HepG2 (cell line): ENCODE data around the gene COMT. TPM values are rescaled to one million over a fixed set of nuclear protein-coding genes. Genes with fewer than 3 reads are reported as not detected.

ENCODE experiments used
- BRF2 ChIP-seq: sonication (generic); formaldehyde crosslinking; IDR thresholded peaks from 2 replicates; pipeline ENCODE4 v1.8.1; 2022; ENCODE audit warnings: mild to moderate bottlenecking, missing genetic modification reagents
- CHD2 ChIP-seq: IDR thresholded peaks from 2 replicates; pipeline ENCODE4 v1.6.1; 2011; ENCODE audit warnings: low read depth, low read length, improper control_type of control experiment
- FOXM1 ChIP-seq: sonication (generic); formaldehyde crosslinking; IDR thresholded peaks from 2 replicates; pipeline ENCODE4 v1.5.0; 2020; ENCODE audit warnings: missing genetic modification reagents
- HMG20B ChIP-seq: conservative IDR thresholded peaks from 2 replicates; pipeline ENCODE4 v1.6.1; 2016; ENCODE audit warnings: missing genetic modification reagents, missing compliant biosample characterization
- IRF9 ChIP-seq: sonication (generic); formaldehyde crosslinking; IDR thresholded peaks from 2 replicates; pipeline ENCODE4 v1.8.0; 2022; ENCODE audit warnings: missing genetic modification reagents, mild to moderate bottlenecking, borderline replicate concordance
- NFRKB ChIP-seq: fragments of 450-650 bp; IDR thresholded peaks from 2 replicates; pipeline ENCODE4 v1.6.1; 2017
- RBFOX2 ChIP-seq: fragments of 200-400 bp; formaldehyde crosslinking; IDR thresholded peaks from 2 replicates; pipeline ENCODE4 v1.6.1; 2017; ENCODE audit warnings: low read depth, mild to moderate bottlenecking, low read length
- TERF1 ChIP-seq: sonication (generic); formaldehyde crosslinking; IDR thresholded peaks from 2 replicates; pipeline ENCODE4 v1.8.0; 2022; ENCODE audit warnings: mild to moderate bottlenecking, missing genetic modification reagents, moderate library complexity
- TMF1 ChIP-seq: sonication (generic); formaldehyde crosslinking; IDR thresholded peaks from 2 replicates; pipeline ENCODE4 v1.8.1; 2022; ENCODE audit warnings: low read depth, missing genetic modification reagents
- ZBTB38 ChIP-seq: sonication (generic); formaldehyde crosslinking; IDR thresholded peaks from 2 replicates; pipeline ENCODE4 v1.5.1; 2020; ENCODE audit warnings: mild to moderate bottlenecking, missing genetic modification reagents
- ZBTB49 ChIP-seq: sonication (generic); formaldehyde crosslinking; IDR thresholded peaks from 2 replicates; pipeline ENCODE4 v1.4.0; 2020; ENCODE audit warnings: missing genetic modification reagents, borderline replicate concordance
- ZNF138 ChIP-seq: sonication (generic); formaldehyde crosslinking; IDR thresholded peaks from 2 replicates; pipeline ENCODE4 v1.5.0; 2020; ENCODE audit warnings: mild to moderate bottlenecking, low read depth, missing genetic modification reagents
- polyA plus RNA-seq, 8 experiments: library from polyadenylated mRNA; depleted of rRNA in 3 of 8; stranded (reverse) in 7 of 8; unstranded in 1 of 8; fragments of >200 nt; fragmentation: Illumina TruSeq in 4 of 8; extraction: Trizol in 4 of 8; gene quantifications; 2 replicates each; pipeline versions ENCODE4 v1.2.1 to v1.2.3, GENCODE V29; 2011 to 2016; ENCODE audit warnings: low read depth in 4 of 8, missing spikeins in 1 of 8, mixed read lengths in 1 of 8; ENCODE audit not compliant: insufficient read depth in 1 of 8
- total RNA-seq, 5 experiments: library from RNA; depleted of rRNA; stranded (reverse); fragments of >200 nt; fragmentation: Illumina TruSeq; extraction: Trizol; gene quantifications; 2 replicates each; pipeline ENCODE4 v1.2.3, GENCODE V29; 2016; ENCODE audit warnings: low read depth in 1 of 5
- TF ChIP-seq, protein P1 (sequence below): sonication (generic); formaldehyde crosslinking; IDR thresholded peaks from 2 replicates; pipeline ENCODE4 v1.4.0; 2020; ENCODE audit warnings: mild to moderate bottlenecking, missing genetic modification reagents
- TF ChIP-seq, protein P2 (sequence below): sonication (generic); formaldehyde crosslinking; IDR thresholded peaks from 2 replicates; pipeline ENCODE4 v1.4.0; 2020; ENCODE audit warnings: missing genetic modification reagents, borderline replicate concordance

The COMT gene
- total and polyA plus RNA-seq, 2 of the 13 experiments (the other 11 are each of a cell fraction or from before 2014, with no cell fraction given), result 156 to 162 TPM

GRCh38 chr22:19959587-19960490 lies 18.3 kb downstream of the COMT start (continued):
- TF ChIP-seq CHD2 (peak; percentile 28; the same call in 1 of the 2 replicates), IRF9 (CRISPR knock-in tag) (peak; percentile 86; the same call in 1 of the 2 replicates), TERF1 (CRISPR knock-in tag) (no peak), FOXM1 (CRISPR knock-in tag) (no peak), ZBTB49 (no peak), BRF2 (0 out of 2 replicates have a peak, but pooled peaks have one; percentile 40), ZNF138 (no peak), TMF1 (peak; percentile 51; the same call in 1 of the 2 replicates), RBFOX2 (peak; percentile 91), HMG20B (CRISPR knock-in tag) (peak; percentile 63; the same call in 1 of the 2 replicates), ZBTB38 (peak; percentile 54), NFRKB (no peak)
- TF ChIP-seq, protein P1, sequence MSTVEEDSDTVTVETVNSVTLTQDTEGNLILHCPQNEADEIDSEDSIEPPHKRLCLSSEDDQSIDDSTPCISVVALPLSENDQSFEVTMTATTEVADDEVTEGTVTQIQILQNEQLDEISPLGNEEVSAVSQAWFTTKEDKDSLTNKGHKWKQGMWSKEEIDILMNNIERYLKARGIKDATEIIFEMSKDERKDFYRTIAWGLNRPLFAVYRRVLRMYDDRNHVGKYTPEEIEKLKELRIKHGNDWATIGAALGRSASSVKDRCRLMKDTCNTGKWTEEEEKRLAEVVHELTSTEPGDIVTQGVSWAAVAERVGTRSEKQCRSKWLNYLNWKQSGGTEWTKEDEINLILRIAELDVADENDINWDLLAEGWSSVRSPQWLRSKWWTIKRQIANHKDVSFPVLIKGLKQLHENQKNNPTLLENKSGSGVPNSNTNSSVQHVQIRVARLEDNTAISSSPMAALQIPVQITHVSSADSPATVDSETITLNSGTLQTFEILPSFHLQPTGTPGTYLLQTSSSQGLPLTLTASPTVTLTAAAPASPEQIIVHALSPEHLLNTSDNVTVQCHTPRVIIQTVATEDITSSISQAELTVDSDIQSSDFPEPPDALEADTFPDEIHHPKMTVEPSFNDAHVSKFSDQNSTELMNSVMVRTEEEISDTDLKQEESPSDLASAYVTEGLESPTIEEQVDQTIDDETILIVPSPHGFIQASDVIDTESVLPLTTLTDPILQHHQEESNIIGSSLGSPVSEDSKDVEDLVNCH (CRISPR knock-in tag), result no peak
- TF ChIP-seq, protein P2, sequence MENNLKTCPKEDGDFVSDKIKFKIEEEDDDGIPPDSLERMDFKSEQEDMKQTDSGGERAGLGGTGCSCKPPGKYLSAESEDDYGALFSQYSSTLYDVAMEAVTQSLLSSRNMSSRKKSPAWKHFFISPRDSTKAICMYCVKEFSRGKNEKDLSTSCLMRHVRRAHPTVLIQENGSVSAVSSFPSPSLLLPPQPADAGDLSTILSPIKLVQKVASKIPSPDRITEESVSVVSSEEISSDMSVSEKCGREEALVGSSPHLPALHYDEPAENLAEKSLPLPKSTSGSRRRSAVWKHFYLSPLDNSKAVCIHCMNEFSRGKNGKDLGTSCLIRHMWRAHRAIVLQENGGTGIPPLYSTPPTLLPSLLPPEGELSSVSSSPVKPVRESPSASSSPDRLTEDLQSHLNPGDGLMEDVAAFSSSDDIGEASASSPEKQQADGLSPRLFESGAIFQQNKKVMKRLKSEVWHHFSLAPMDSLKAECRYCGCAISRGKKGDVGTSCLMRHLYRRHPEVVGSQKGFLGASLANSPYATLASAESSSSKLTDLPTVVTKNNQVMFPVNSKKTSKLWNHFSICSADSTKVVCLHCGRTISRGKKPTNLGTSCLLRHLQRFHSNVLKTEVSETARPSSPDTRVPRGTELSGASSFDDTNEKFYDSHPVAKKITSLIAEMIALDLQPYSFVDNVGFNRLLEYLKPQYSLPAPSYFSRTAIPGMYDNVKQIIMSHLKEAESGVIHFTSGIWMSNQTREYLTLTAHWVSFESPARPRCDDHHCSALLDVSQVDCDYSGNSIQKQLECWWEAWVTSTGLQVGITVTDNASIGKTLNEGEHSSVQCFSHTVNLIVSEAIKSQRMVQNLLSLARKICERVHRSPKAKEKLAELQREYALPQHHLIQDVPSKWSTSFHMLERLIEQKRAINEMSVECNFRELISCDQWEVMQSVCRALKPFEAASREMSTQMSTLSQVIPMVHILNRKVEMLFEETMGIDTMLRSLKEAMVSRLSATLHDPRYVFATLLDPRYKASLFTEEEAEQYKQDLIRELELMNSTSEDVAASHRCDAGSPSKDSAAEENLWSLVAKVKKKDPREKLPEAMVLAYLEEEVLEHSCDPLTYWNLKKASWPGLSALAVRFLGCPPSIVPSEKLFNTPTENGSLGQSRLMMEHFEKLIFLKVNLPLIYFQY, result peak; percentile 82; the same call in 1 of the 2 replicates
